Measurements from ENCODE around the gene SPRING1. TPM values are rescaled to one million over a fixed set of nuclear protein-coding genes. Genes with fewer than 3 reads are reported as not detected.

SPRING1 gene
- total RNA-seq (10 to 100 TPM; 24.5 to 37.6 TPM), polyA plus RNA-seq (ENCODE audit: insufficient read length in 2 of 2) (10 to 100 TPM; 47.3 to 54.7 TPM)
- long read RNA-seq, donor 1, full-length matches to known transcripts: 18 of 18 reads
- long read RNA-seq, donor 1, partial matches to known transcripts: 0 of 18 reads
- long read RNA-seq, donor 1, other reads (novel, unspliced or antisense): 0 of 18 reads
- long read RNA-seq, donor 2, full-length matches to known transcripts: 3 of 3 reads
- long read RNA-seq, donor 2, partial matches to known transcripts: 0 of 3 reads
- long read RNA-seq, donor 2, other reads (novel, unspliced or antisense): 0 of 3 reads
- long read RNA-seq, donor 3, full-length matches to known transcripts: 18 of 18 reads
- long read RNA-seq, donor 3, partial matches to known transcripts: 0 of 18 reads
- long read RNA-seq, donor 3, other reads (novel, unspliced or antisense): 0 of 18 reads
- long read RNA-seq, donor 4, full-length matches to known transcripts: 10 of 10 reads
- long read RNA-seq, donor 4, partial matches to known transcripts: 0 of 10 reads
- long read RNA-seq, donor 4, other reads (novel, unspliced or antisense): 0 of 10 reads

GRCh38 chr12:116737774-116738657 is at the start of gene SPRING1, which contains the start of gene RNFT2:
SPRING1 (minus strand) TSS chr12:116738069; CDS start chr12:116737900, 169 bp downstream.
RNFT2 (plus strand) TSS chr12:116738315; CDS start chr12:116740498, 2,183 bp downstream.
- WGBS (ENCODE audit: insufficient coverage): 0% methylated on average over 79 of the region's 80 CpGs
- Histone ChIP-seq H3K4me3 (ENCODE audit: low read depth, low read length) (peak within 1 kb of the TSS; percentile 67), H3K36me3 (ENCODE audit: control insufficient read depth, insufficient read depth, low read length) (peaks cover 24% of the 10 kb centered on the region), H3K9me3 (ENCODE audit: control insufficient read depth, insufficient read depth, low read length) (no peaks in the 10 kb centered on the region), H3K27me3 (ENCODE audit: control insufficient read depth, insufficient read depth, low read length) (no peaks in the 10 kb centered on the region), H3K27ac (ENCODE audit: low read depth, low read length) (peak within 1 kb of the TSS; percentile 17), H3K4me1 (ENCODE audit: control insufficient read depth, insufficient read depth, low read length) (peaks cover 6% of the 10 kb centered on the region)
- DNase-seq (ENCODE audit: low read depth in 4 of 6, low spot score in 6 of 6): peak; percentile 97 to 100 (median 98)

- Histone ChIP-seq H3K27ac (ENCODE audit: low read depth, low read length) (no peak overlapping the region), H3K36me3 (ENCODE audit: control insufficient read depth, insufficient read depth, low read length) (peaks cover 65% of the 10 kb centered on the region), H3K27me3 (ENCODE audit: control insufficient read depth, insufficient read depth, low read length) (no peaks in the 10 kb centered on the region), H3K4me1 (ENCODE audit: control insufficient read depth, insufficient read depth, low read length) (no peaks in the 10 kb centered on the region), H3K4me3 (ENCODE audit: low read depth, low read length) (no peak overlapping the region), H3K9me3 (ENCODE audit: control insufficient read depth, insufficient read depth, low read length) (no peaks in the 10 kb centered on the region)
- 97% methylated on average over 7 of the region's 7 CpGs for WGBS (ENCODE audit: insufficient coverage)
- peak in 1 of 6 donors; percentile 9 for DNase-seq (ENCODE audit: low read depth in 4 of 6, low spot score in 6 of 6)
Observed at GRCh38 chr12:116784238-116784612, 46.4 kb upstream of the SPRING1 start.

- no peaks in the 10 kb centered on the region for H3K4me1 ChIP-seq (ENCODE audit: control insufficient read depth, insufficient read depth, low read length)
- no peaks in the 10 kb centered on the region for H3K9me3 ChIP-seq (ENCODE audit: control insufficient read depth, insufficient read depth, low read length)
- no peak for DNase-seq (ENCODE audit: low read depth in 4 of 6, low spot score in 6 of 6)
- no peak overlapping the region for H3K4me3 ChIP-seq (ENCODE audit: low read depth, low read length)
- no peak overlapping the region for H3K27ac ChIP-seq (ENCODE audit: low read depth, low read length)
- peaks cover 66% of the 10 kb centered on the region for H3K36me3 ChIP-seq (ENCODE audit: control insufficient read depth, insufficient read depth, low read length)
- WGBS (ENCODE audit: insufficient coverage): 95% methylated on average over 6 of the region's 6 CpGs
- no peaks in the 10 kb centered on the region for H3K27me3 ChIP-seq (ENCODE audit: control insufficient read depth, insufficient read depth, low read length)
Observed at GRCh38 chr12:116783525-116784237, 45.8 kb upstream of the SPRING1 start.

- DNase-seq (ENCODE audit: low read depth in 4 of 6, low spot score in 6 of 6): no peak
- H3K4me3 ChIP-seq (ENCODE audit: low read depth, low read length): no peak overlapping the region
- H3K27me3 ChIP-seq (ENCODE audit: control insufficient read depth, insufficient read depth, low read length): no peaks in the 10 kb centered on the region
- no peaks in the 10 kb centered on the region for H3K4me1 ChIP-seq (ENCODE audit: control insufficient read depth, insufficient read depth, low read length)
- H3K9me3 ChIP-seq (ENCODE audit: control insufficient read depth, insufficient read depth, low read length): no peaks in the 10 kb centered on the region
- WGBS (ENCODE audit: insufficient coverage): no CpG with 5 or more reads among the region's 4 CpGs
- H3K36me3 ChIP-seq (ENCODE audit: control insufficient read depth, insufficient read depth, low read length): peaks cover 56% of the 10 kb centered on the region
- H3K27ac ChIP-seq (ENCODE audit: low read depth, low read length): no peak overlapping the region
Observed at GRCh38 chr12:116780942-116781341, 43.1 kb upstream of the SPRING1 start.

- no peaks in the 10 kb centered on the region for H3K27me3 ChIP-seq (ENCODE audit: control insufficient read depth, insufficient read depth, low read length)
- 100% methylated on average over 2 of the region's 2 CpGs for WGBS (ENCODE audit: insufficient coverage)
- H3K36me3 ChIP-seq (ENCODE audit: control insufficient read depth, insufficient read depth, low read length): peaks cover 44% of the 10 kb centered on the region
- no peaks in the 10 kb centered on the region for H3K9me3 ChIP-seq (ENCODE audit: control insufficient read depth, insufficient read depth, low read length)
- no peak for DNase-seq (ENCODE audit: low read depth in 4 of 6, low spot score in 6 of 6)
- H3K4me1 ChIP-seq (ENCODE audit: control insufficient read depth, insufficient read depth, low read length): no peaks in the 10 kb centered on the region
- no peak overlapping the region for H3K27ac ChIP-seq (ENCODE audit: low read depth, low read length)
- no peak overlapping the region for H3K4me3 ChIP-seq (ENCODE audit: low read depth, low read length)
Observed at GRCh38 chr12:116779597-116779996, 41.7 kb upstream of the SPRING1 start.

- H3K36me3 ChIP-seq (ENCODE audit: control insufficient read depth, insufficient read depth, low read length): peaks cover 33% of the 10 kb centered on the region
- DNase-seq (ENCODE audit: low read depth in 4 of 6, low spot score in 6 of 6): no peak
- H3K4me3 ChIP-seq (ENCODE audit: low read depth, low read length): no peak overlapping the region
- no peak overlapping the region for H3K27ac ChIP-seq (ENCODE audit: low read depth, low read length)
- H3K9me3 ChIP-seq (ENCODE audit: control insufficient read depth, insufficient read depth, low read length): no peaks in the 10 kb centered on the region
- no CpG with 5 or more reads among the region's 1 CpG for WGBS (ENCODE audit: insufficient coverage)
- no peaks in the 10 kb centered on the region for H3K4me1 ChIP-seq (ENCODE audit: control insufficient read depth, insufficient read depth, low read length)
- H3K27me3 ChIP-seq (ENCODE audit: control insufficient read depth, insufficient read depth, low read length): no peaks in the 10 kb centered on the region
Observed at GRCh38 chr12:116777245-116777644, 39.4 kb upstream of the SPRING1 start.

- no peak for DNase-seq (ENCODE audit: low read depth in 4 of 6, low spot score in 6 of 6)
- Histone ChIP-seq H3K4me3 (ENCODE audit: low read depth, low read length) (no peak overlapping the region), H3K27me3 (ENCODE audit: control insufficient read depth, insufficient read depth, low read length) (no peaks in the 10 kb centered on the region), H3K9me3 (ENCODE audit: control insufficient read depth, insufficient read depth, low read length) (no peaks in the 10 kb centered on the region), H3K4me1 (ENCODE audit: control insufficient read depth, insufficient read depth, low read length) (no peaks in the 10 kb centered on the region), H3K27ac (ENCODE audit: low read depth, low read length) (no peak overlapping the region), H3K36me3 (ENCODE audit: control insufficient read depth, insufficient read depth, low read length) (peaks cover 19% of the 10 kb centered on the region)
- WGBS (ENCODE audit: insufficient coverage): 100% methylated on average over 1 of the region's 4 CpGs
Observed at GRCh38 chr12:116774020-116774419, 36.2 kb upstream of the SPRING1 start.

GRCh38 chr12:116773276-116773731 is 35.4 kb upstream of the SPRING1 start:
- H3K4me3 ChIP-seq (ENCODE audit: low read depth, low read length): no peak overlapping the region
- no peak for DNase-seq (ENCODE audit: low read depth in 4 of 6, low spot score in 6 of 6)
- no peak overlapping the region for H3K27ac ChIP-seq (ENCODE audit: low read depth, low read length)
- no peaks in the 10 kb centered on the region for H3K27me3 ChIP-seq (ENCODE audit: control insufficient read depth, insufficient read depth, low read length)
- peaks cover 17% of the 10 kb centered on the region for H3K36me3 ChIP-seq (ENCODE audit: control insufficient read depth, insufficient read depth, low read length)
- 89% methylated on average over 4 of the region's 4 CpGs for WGBS (ENCODE audit: insufficient coverage)
- no peaks in the 10 kb centered on the region for H3K4me1 ChIP-seq (ENCODE audit: control insufficient read depth, insufficient read depth, low read length)
- H3K9me3 ChIP-seq (ENCODE audit: control insufficient read depth, insufficient read depth, low read length): no peaks in the 10 kb centered on the region

- H3K4me3 ChIP-seq (ENCODE audit: low read depth, low read length): no peak overlapping the region
- H3K27ac ChIP-seq (ENCODE audit: low read depth, low read length): no peak overlapping the region
- no peaks in the 10 kb centered on the region for H3K9me3 ChIP-seq (ENCODE audit: control insufficient read depth, insufficient read depth, low read length)
- 85% methylated on average over 5 of the region's 8 CpGs for WGBS (ENCODE audit: insufficient coverage)
- no peaks in the 10 kb centered on the region for H3K27me3 ChIP-seq (ENCODE audit: control insufficient read depth, insufficient read depth, low read length)
- H3K4me1 ChIP-seq (ENCODE audit: control insufficient read depth, insufficient read depth, low read length): no peaks in the 10 kb centered on the region
- peaks cover 21% of the 10 kb centered on the region for H3K36me3 ChIP-seq (ENCODE audit: control insufficient read depth, insufficient read depth, low read length)
- DNase-seq (ENCODE audit: low read depth in 4 of 6, low spot score in 6 of 6): no peak
Observed at GRCh38 chr12:116771651-116772050, 33.8 kb upstream of the SPRING1 start.

Data from spinal cord (tissue), 10 donors.